PC-9 (cell line): ENCODE data around the gene AIG1. TPM values are rescaled to one million over a fixed set of nuclear protein-coding genes. Genes with fewer than 3 reads are reported as not detected.

Experiments used
- BruUV-seq: library from RNA; stranded (reverse); fragments of 400-500 nt; replicated peaks from 2 replicates; lab custom pipeline; 2021; lab: Mats Ljungman, UMichigan
- CTCF ChIA-PET: fragments of 300-600 bp; sonication (Branson Sonifier 250); formaldehyde crosslinking; loops from one replicate; lab custom pipeline; 2022; ENCODE audit warnings: antibody characterized with exemption; lab: Charles Lee
- POLR2A ChIA-PET: fragments of 300-600 bp; sonication (Branson Sonifier 250); formaldehyde crosslinking; loops from one replicate; lab custom pipeline; 2022; ENCODE audit warnings: antibody characterized with exemption; ENCODE audit not compliant: unreplicated experiment; lab: Charles Lee
- DNase-seq, 2 experiments: peaks; one replicate each; pipeline versions ENCODE4 v3.0.0 to v3.0.0-alpha.2; 2015 to 2022; ENCODE audit warnings: mixed read lengths in 1 of 2
- H2AFZ ChIP-seq: fragments of 200-600 bp; sonication (generic); 2 replicates; pipeline ENCODE4 v1.8.1; 2017; ENCODE audit warnings: antibody characterized with exemption
- H3F3A ChIP-seq: fragments of 200-600 bp; sonication (generic); 2 replicates; pipeline ENCODE4 v1.8.1; 2017; ENCODE audit warnings: antibody characterized with exemption, mild to moderate bottlenecking, low read depth; ENCODE audit not compliant: insufficient read depth
- H3K27ac ChIP-seq: fragments of 200-600 bp; sonication (generic); 2 replicates; pipeline ENCODE4 v1.6.1; 2016; ENCODE audit warnings: mixed run types
- H3K27me3 ChIP-seq: fragments of 200-600 bp; sonication (generic); 2 replicates; pipeline ENCODE4 v1.6.1; 2016; ENCODE audit warnings: low read depth, mixed run types; ENCODE audit not compliant: insufficient read depth
- H3K36me3 ChIP-seq: fragments of 200-600 bp; sonication (generic); 2 replicates; pipeline ENCODE4 v1.6.1; 2016; ENCODE audit warnings: low read depth, mixed run types
- H3K4me1 ChIP-seq: fragments of 200-600 bp; sonication (generic); replicated peaks from 2 replicates; pipeline ENCODE4 v1.6.1; 2016; ENCODE audit warnings: mixed run types; ENCODE audit not compliant: insufficient read depth
- H3K4me2 ChIP-seq: fragments of 200-600 bp; sonication (generic); 2 replicates; pipeline ENCODE4 v1.6.1; 2017; ENCODE audit warnings: mixed run types
- H3K4me3 ChIP-seq: fragments of 200-600 bp; sonication (generic); 2 replicates; pipeline ENCODE4 v1.6.1; 2016; ENCODE audit warnings: mixed run types
- H3K79me2 ChIP-seq: fragments of 200-600 bp; sonication (generic); 2 replicates; pipeline ENCODE4 v1.6.1; 2017; ENCODE audit warnings: low read depth, mixed run types
- H3K9me2 ChIP-seq: fragments of 200-600 bp; sonication (generic); 2 replicates; pipeline ENCODE4 v1.8.1; 2017; ENCODE audit warnings: mild to moderate bottlenecking; ENCODE audit not compliant: insufficient read depth
- H3K9me3 ChIP-seq: fragments of 200-600 bp; sonication (generic); 2 replicates; pipeline ENCODE4 v1.8.1; 2016; ENCODE audit warnings: low read depth; ENCODE audit not compliant: insufficient read depth
- H4K20me1 ChIP-seq: fragments of 200-600 bp; sonication (generic); 2 replicates; pipeline ENCODE4 v1.8.1; 2017; ENCODE audit not compliant: insufficient read depth
- CTCF ChIP-seq: fragments of 200-600 bp; sonication (generic); conservative IDR thresholded peaks from 2 replicates; pipeline ENCODE4 v1.6.1; 2017; ENCODE audit warnings: mixed run types, antibody characterized with exemption, mild to moderate bottlenecking, moderate library complexity
- EZH2 ChIP-seq: fragments of 200-600 bp; sonication (generic); IDR thresholded peaks from 2 replicates; pipeline ENCODE4 v1.8.0; 2017; ENCODE audit warnings: antibody characterized with exemption, low read depth
- intact Hi-C: fragments of 100-400 bp; cut with micrococcal nuclease; formaldehyde crosslinking; loops from one replicate; pipeline ENCODE4 v1.10.0; 2022; ENCODE audit not compliant: unreplicated experiment
- total RNA-seq: library from RNA; stranded (reverse); gene quantifications from 2 replicates; pipeline ENCODE4 v1.2.3, GENCODE V29; 2021

AIG1 gene
- total RNA-seq, 1 experiment from 2014 or later: 37.7 TPM

DNA sequence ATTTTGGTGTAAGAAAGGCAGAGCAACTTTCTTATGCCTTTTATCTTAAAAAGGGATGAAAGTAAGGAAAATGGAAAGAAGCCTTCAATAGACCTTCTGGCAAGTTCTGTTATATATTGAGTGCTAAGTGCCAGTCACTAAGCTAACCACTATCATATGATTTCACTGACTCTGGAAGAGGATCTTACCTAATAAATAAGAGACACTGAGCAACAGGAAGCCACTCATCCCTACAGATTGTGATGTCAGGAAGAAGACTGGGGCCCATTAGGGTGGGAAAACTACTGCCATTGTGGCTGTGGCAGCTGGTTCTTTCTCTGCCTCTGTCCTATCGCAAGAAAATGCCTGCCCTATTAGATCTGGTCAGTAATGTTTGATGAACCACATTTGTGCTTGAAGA, 89.6 kb downstream of the AIG1 start:
- intact Hi-C loops: no loop called here
- Histone ChIP-seq H3K79me2 (no peaks in the 10 kb centered on the region), H2AFZ (no peak overlapping the region), H4K20me1 (no peaks in the 10 kb centered on the region), H3F3A (no peaks in the 10 kb centered on the region), H3K9me3 (no peaks in the 10 kb centered on the region), H3K9me2 (no peaks in the 10 kb centered on the region), H3K4me2 (no peak overlapping the region), H3K4me3 (no peak overlapping the region), H3K36me3 (peaks cover 5% of the 10 kb centered on the region; the same call in 1 of the 2 replicates), H3K27me3 (no peaks in the 10 kb centered on the region), H3K27ac (no peak overlapping the region), H3K4me1 (no peaks in the 10 kb centered on the region)
- TF ChIP-seq EZH2 (no peak), CTCF (no peak)
- POLR2A ChIA-PET: no interaction called here
- no TSS peak for BruUV-seq
- DNase-seq: no peak
- CTCF ChIA-PET: no interaction called here

- Histone ChIP-seq H3K27me3 (no peaks in the 10 kb centered on the region), H3K4me3 (no peak overlapping the region), H3K9me2 (no peaks in the 10 kb centered on the region), H3K4me2 (no peak overlapping the region), H3K36me3 (peaks cover 5% of the 10 kb centered on the region; the same call in 1 of the 2 replicates), H3F3A (no peaks in the 10 kb centered on the region), H4K20me1 (no peaks in the 10 kb centered on the region), H3K27ac (no peak overlapping the region), H3K79me2 (no peaks in the 10 kb centered on the region), H2AFZ (no peak overlapping the region), H3K4me1 (no peaks in the 10 kb centered on the region), H3K9me3 (no peaks in the 10 kb centered on the region)
- POLR2A ChIA-PET: no interaction called here
- no TSS peak for BruUV-seq
- intact Hi-C loops: no loop called here
- DNase-seq: no peak
- CTCF ChIA-PET: no interaction called here
- TF ChIP-seq EZH2: no peak
- no peak for TF ChIP-seq CTCF
Observed at GRCh38 chr6:143151381-143151780, 90.7 kb downstream of the AIG1 start.

- ChIA-PET POLR2A (no interaction called here), CTCF (no interaction called here)
- Histone ChIP-seq H3K4me1 (0 out of 2 replicates have a peak, but pooled peaks cover 7% of the 10 kb centered on the region), H3K27ac (no peak overlapping the region), H2AFZ (no peak overlapping the region), H3K36me3 (no peaks in the 10 kb centered on the region; the same call in 1 of the 2 replicates), H3K79me2 (no peaks in the 10 kb centered on the region; the same call in 1 of the 2 replicates), H3K9me3 (no peaks in the 10 kb centered on the region), H3K27me3 (no peaks in the 10 kb centered on the region), H4K20me1 (no peaks in the 10 kb centered on the region), H3K4me2 (no peak overlapping the region), H3F3A (no peaks in the 10 kb centered on the region), H3K9me2 (no peaks in the 10 kb centered on the region), H3K4me3 (no peak overlapping the region)
- TF ChIP-seq CTCF: no peak
- no peak for TF ChIP-seq EZH2
- intact Hi-C loops: no loop called here
- DNase-seq: no peak
- BruUV-seq: no TSS peak
Observed at GRCh38 chr6:143155681-143156080, 95.0 kb downstream of the AIG1 start.
